Activated naive CD4-positive, alpha-beta T cell treated with anti-CD3 and anti-CD28 coated beads, Interleukin-2, amount 50 U/mL, for 72 hours (primary cell): ENCODE measurements around the gene PNPT1. TPM values are rescaled to one million over a fixed set of nuclear protein-coding genes. Genes with fewer than 3 reads are reported as not detected.
"Not testable (repeated sequence)": the region's sequence is repeated elsewhere in the genome, so short reads cannot be mapped to it uniquely, and the experiment has no call there.

Experiments
- ATAC-seq, 2 donors: fragments of 150-1000 bp; cut with Tn5 transposase; 2 replicates each; pipeline ENCODE4 v1.10.0; 2021; ENCODE audit warnings: mild to moderate bottlenecking in 2 of 2, moderate library complexity in 2 of 2
- DNase-seq, 2 donors: peaks; one replicate each; pipeline ENCODE4 v3.0.0; 2021 to 2022; ENCODE audit warnings: low spot score in 2 of 2
- H3K27ac Mint-ChIP-seq, 2 donors: one replicate each; pipeline ENCODE4 v1.8.0; 2022; ENCODE audit warnings: mild to moderate bottlenecking in 2 of 2, mixed read lengths in 2 of 2
- H3K36me3 Mint-ChIP-seq, 2 donors: one replicate each; pipeline ENCODE4 v1.8.0; 2022; ENCODE audit warnings: mixed read lengths in 2 of 2
- H3K9me3 Mint-ChIP-seq, 2 donors: one replicate each; pipeline ENCODE4 v1.8.0; 2022; ENCODE audit warnings: mixed read lengths in 2 of 2
- total RNA-seq, 2 donors: library from RNA; stranded (reverse); gene quantifications; one replicate each; pipeline ENCODE4 v1.2.3, GENCODE V29; 2022

PNPT1 gene
- total RNA-seq: 10 to 100 TPM; 33.2 to 48.5 TPM

DNA sequence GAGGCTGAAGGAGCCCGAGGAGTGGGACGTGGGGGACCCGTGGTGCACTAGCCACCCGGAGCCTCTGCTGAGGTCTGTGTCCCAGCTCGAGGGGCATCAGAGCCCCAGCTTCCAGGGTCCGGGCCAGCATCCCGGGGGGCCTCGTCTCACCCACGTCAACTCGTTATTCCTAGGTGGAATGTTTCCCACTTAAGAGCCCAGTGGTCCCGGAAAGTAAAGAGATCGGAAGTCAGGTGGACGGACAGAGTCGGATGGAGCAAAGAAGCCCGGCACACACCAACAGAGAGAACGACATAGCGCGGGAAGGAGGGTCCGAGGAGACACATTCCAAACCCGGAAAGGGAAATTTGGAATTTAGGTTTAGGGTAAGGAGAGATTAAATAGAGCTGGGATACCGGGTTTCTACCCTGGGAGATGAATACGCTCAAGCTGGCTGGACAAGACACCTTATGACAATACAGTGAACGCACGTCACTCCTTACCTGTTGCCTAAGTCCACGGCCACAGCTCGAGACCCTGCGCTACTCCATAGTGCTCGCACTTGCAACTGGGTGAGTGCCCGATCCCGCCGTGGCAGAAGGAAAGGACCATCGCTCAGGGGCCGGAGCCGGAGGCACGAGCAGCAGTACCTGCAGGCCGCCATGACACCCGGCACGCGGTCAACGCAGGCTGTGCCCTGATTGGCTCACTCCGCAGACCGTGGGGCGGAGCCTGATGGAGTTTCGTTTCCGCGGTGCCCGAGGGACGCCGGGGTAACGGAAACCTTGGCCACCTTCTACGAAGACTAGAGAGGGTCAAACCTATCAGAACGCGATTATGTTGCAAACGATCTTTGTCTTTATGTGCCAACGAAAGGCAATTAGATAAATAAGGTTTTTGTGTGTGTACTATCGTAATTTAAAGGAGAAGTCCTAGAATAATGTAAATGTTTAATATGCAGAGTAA is at the start of gene PNPT1:
PNPT1 (minus strand) TSS at position 664 of the 945 bp plus-strand sequence; CDS start at position 643, 21 bp downstream.
- ATAC-seq (peak; percentile 100), DNase-seq (peak; percentile 93)
- H3K27ac Mint-ChIP-seq: peak within 1 kb of the TSS; percentile 96 to 99
- no peaks in the 10 kb centered on the region for H3K9me3 Mint-ChIP-seq
- peaks cover 10 to 23% of the 10 kb centered on the region in 2 donors for H3K36me3 Mint-ChIP-seq

DNA sequence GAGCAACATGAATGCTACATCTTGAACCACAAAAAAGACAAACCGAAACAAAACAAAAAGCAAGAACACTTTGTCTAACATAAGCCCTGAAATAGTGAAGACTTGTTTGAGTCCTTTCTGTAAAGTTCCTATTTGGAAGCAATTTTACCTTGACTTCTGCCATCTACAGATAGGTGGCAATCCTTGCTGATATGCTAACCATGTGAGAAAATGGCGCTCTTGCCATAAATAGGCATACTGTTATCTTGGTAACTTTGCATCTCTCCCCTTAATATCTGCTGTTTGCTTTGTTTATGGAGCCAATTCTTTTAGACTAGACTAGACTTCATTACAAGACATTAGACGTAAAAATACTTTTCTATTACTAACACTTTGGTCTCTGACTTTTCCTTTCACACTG is 49.4 kb upstream of the PNPT1 start:
- no peak overlapping the region for H3K27ac Mint-ChIP-seq
- no peaks in the 10 kb centered on the region for H3K36me3 Mint-ChIP-seq
- DNase-seq (no peak), ATAC-seq (no peak)
- H3K9me3 Mint-ChIP-seq: no peaks in the 10 kb centered on the region

DNA sequence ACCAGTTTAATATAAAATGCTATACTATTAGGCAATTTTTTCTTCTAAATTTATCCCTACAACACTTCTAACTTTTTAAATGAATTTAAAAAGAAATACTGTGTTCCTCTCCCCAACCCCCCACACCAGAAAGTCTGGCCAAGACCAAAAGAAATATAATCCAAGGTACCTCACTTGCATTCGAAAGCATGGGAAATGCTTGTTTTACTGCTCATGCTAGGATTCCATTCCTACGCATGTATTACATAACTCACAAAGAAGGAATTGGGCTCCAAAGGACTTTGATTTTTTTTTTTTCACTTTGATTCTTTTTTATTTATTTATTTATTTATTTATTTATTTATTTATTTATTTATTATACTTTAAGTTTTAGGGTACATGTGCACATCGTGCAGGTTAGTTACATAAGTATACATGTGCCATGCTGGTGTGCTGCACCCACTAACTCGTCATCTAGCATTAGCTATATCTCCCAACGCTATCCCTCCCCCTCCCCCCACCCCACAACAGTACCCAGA is 42.4 kb upstream of the PNPT1 start:
- ATAC-seq, H3K27ac Mint-ChIP-seq, DNase-seq, H3K36me3 Mint-ChIP-seq, H3K9me3 Mint-ChIP-seq: not testable (repeated sequence)

DNA sequence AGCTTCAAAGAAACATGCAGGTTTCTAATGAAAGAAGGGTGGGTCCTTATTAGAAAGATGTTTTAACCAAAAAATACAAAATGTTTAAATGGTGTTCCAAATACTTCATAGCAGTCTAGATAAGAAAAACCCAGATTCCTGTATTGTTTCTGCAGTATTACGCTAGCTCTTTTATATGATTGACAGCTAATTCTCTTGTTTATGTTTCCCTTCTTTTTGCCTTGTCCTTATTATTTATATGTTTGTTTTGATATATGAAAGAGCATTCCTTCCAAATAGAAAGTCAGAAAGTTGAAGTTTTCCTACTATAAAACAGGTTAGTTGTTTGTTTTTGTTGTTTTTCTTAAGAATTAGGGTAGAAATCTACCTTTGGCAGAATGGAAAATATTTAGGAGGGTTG is 41.1 kb upstream of the PNPT1 start:
- Mint-ChIP-seq H3K9me3 (no peaks in the 10 kb centered on the region), H3K27ac (no peak overlapping the region), H3K36me3 (no peaks in the 10 kb centered on the region)
- no peak for ATAC-seq
- no peak for DNase-seq

DNA sequence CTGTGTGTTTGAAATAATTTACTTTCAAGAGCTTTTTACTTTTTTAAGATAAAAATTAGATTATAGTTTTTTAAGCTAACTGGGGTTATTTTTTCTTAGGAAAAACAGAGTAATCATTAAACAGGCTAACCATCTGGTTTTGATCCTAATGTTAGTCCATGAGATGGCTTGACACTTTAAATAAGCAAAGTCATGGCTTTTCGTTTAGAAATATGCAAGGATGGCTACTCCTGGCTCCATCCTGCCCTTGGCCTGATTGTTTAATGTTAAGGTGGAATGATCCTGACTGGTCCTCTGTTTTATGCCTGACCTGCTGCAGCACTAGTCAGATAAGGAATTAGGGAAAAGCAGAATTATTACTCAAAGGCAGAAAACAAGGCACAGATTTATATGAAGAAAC is 39.7 kb upstream of the PNPT1 start:
- Mint-ChIP-seq H3K9me3 (no peaks in the 10 kb centered on the region), H3K27ac (no peak overlapping the region), H3K36me3 (no peaks in the 10 kb centered on the region)
- DNase-seq (no peak), ATAC-seq (no peak)

DNA sequence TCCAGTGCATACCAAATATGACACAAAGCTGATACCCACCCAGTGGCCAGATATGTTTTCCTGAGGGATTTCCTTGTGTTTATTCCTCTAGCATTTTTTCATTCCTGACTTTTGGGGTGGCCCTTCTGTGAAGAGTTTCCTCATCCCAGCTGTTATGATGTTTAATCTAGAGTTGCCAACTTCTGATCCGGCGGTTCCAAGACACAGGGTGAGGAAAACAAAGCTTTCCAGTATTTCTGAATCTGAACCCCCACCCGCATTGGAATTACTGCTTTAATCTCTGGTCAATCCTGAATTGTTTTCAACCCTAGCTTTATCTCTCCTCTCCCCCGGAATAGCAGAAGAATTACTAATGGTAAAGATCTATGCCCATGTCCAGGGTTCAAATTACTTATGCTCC is 39.2 kb upstream of the PNPT1 start:
- ATAC-seq (no peak), DNase-seq (no peak)
- Mint-ChIP-seq H3K27ac (no peak overlapping the region), H3K36me3 (no peaks in the 10 kb centered on the region), H3K9me3 (no peaks in the 10 kb centered on the region)

DNA sequence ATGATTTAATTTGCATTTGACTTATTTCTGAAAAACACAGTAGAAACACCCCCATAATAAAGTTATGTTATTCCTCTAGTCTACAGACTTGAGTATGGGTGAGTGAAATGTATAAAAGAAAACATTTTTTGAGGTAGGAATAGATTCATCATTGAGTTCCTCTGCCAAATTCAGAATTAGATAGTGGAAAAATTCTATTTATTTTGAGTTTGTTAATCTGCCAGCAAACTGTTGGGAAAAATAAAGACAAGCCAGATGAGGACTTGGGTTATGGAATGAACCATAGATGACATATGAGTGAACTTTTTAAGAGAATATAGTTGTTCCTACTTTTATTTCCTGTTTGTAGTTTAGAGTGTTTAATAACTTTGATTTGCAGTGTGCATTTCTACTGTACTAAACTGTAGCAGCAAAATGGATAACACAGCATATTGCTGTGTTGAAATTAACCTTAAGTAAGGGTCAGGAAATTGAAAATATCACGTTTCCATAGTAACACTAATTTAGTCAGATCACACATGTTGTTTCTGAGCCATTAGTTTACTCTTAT is 35.6 kb upstream of the PNPT1 start:
- H3K36me3 Mint-ChIP-seq: no peaks in the 10 kb centered on the region
- DNase-seq (no peak), ATAC-seq (no peak)
- H3K27ac Mint-ChIP-seq: no peak overlapping the region
- H3K9me3 Mint-ChIP-seq: no peaks in the 10 kb centered on the region

DNA sequence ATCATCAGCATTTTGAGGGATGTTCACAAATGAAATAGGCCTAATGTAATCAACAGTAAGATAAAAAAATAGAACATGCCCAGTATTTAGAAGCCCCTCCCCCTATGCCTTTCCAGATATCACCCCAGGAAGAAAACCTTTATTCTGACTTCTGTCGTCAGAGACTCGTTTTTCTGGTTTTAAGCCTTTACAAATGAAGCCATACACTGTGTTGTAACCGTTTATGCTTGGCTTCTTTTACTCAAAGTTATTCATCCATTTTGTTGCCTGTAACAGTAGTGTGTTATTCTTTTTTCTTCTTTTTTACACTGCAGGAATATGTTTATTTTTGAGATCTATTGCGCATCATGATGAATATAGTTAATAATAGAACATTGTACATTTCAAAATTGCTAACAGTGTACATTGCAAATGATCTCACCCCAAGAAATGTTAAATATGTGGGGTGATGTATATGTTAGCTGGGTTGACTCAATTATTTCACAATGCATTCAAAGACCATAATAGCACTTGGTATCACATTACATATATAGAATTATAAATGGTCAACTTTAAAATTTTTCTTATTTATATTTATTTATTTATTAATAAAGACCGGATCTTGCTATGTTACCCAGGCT is 28.1 kb upstream of the PNPT1 start:
- Mint-ChIP-seq H3K9me3 (no peaks in the 10 kb centered on the region), H3K27ac (no peak overlapping the region), H3K36me3 (no peaks in the 10 kb centered on the region)
- ATAC-seq (no peak), DNase-seq (no peak)

DNA sequence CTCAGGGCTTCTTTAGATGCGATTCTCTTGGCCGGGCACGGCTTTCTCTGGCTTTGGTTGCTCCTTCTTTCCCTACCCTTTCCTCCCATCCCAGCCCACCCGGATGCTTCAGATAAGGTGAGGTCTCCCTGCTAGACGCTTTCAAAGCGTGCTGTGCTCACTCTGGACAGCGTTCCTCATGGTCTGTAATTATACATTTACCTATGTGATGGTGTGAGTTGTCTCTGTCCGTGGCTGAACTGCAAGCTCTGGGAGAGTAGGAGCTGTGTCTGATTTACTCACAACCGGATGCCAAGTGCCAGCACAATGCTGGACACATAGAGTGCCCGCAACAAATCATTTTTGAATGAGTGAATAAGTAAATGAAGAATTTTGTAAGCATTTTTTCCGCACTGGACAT is 26.8 kb upstream of the PNPT1 start:
- Mint-ChIP-seq H3K9me3 (no peaks in the 10 kb centered on the region), H3K27ac (no peak overlapping the region), H3K36me3 (no peaks in the 10 kb centered on the region)
- ATAC-seq (no peak), DNase-seq (no peak)

DNA sequence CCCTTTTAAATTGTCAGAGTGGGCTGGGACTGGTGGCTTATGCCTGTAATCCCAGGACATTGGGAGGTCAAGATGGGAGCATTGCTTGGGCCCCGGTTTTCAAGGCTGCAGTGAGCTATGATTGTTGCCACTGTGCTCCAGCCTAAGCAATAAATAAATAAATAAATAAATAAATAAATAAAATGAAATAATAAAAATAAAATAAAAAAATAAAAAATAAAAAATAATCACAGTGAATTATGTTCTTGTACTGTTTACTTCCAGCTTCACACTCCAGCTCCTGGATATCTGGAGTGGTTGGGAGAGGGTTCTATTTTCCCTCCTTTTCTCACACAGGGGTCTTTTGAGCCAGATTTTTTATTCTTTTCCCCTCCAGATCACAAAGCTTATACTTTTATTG is 26.2 kb upstream of the PNPT1 start:
- ATAC-seq (no peak), DNase-seq (no peak)
- no peaks in the 10 kb centered on the region for H3K36me3 Mint-ChIP-seq
- no peaks in the 10 kb centered on the region for H3K9me3 Mint-ChIP-seq
- H3K27ac Mint-ChIP-seq: no peak overlapping the region

DNA sequence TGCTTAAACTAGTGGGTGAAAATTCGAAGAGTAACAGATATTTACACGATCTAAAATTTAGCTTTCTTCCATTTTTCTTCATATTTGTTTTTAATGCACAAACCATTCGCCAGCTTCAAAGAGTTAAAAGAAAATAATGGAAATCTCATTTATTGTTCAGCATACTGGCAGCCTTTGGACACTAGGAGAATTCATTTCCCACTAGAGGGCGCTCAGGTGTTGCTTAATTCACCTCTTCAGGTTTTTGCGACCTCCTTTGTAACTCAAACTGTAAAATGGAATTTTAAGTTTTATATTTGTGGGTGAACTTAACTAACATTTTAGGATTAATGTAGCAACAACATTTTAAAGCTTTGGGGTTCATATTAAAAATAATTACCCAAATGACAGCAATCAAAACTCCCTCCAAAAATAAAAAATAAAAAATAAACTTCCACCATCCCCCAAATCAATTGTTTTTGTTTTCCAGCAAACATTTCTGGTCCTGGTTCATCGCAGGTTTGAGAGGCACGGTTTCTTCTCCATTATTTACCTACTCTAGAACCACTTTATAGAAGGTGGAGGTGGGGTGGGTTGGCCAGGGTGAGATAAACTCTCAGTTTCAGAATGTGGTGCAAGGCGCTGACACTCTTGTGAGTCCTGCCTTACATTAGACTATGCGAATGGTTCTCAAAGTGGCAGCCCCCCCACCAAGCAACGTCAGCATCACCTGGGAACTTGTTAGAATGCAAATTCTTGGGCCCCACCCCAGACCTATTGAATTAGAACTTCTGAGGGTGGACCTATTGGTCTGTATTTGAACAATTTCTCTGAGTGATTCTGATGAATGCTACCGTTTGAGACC is 24.7 kb upstream of the PNPT1 start:
- DNase-seq (peak in 1 of 2 donors; percentile 66), ATAC-seq (peak in 1 of 2 donors; percentile 60)
- Mint-ChIP-seq H3K27ac (no peak overlapping the region), H3K36me3 (no peaks in the 10 kb centered on the region), H3K9me3 (no peaks in the 10 kb centered on the region)

DNA sequence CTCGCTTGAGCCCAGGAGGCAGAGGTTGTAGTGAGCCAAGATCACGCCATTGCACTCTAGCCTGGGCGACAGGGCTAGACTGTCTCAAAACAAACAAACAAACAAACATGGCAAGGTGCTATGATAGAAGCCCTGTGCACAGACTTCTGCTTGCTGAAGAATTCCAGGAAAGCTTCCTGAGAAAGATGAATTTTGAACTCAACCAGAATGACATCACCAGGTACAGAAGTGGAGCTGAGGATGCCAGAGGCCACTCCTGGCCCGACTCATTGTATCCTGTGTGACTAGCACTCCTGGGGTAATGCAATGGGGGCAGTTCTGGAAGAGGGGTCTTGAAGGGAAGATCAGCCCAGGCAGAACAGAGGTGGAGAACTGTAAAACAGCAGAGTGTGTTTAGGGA is 22.0 kb upstream of the PNPT1 start:
- ATAC-seq (no peak), DNase-seq (no peak)
- H3K27ac Mint-ChIP-seq: no peak overlapping the region
- H3K9me3 Mint-ChIP-seq: no peaks in the 10 kb centered on the region
- H3K36me3 Mint-ChIP-seq: no peaks in the 10 kb centered on the region

DNA sequence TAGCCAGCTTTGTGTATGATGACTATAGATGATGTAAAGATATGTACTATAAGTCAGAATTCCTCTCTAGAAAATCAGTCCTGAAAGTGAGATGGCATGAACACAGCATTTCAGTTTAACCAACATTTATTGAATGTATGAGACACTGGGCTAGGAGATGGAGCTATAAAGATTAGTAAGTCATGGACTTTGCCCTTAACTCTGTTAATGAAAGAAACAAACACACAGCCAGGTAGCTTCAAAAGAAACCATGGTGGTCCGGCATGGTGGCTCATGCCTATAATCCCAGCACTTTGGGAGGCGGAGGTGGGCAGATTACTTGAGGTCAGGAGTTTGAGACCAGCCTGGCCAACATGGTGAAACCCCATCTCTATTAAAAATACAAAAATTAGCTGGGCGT is 21.5 kb upstream of the PNPT1 start:
- H3K27ac Mint-ChIP-seq, H3K9me3 Mint-ChIP-seq, ATAC-seq, H3K36me3 Mint-ChIP-seq, DNase-seq: not testable (repeated sequence)

DNA sequence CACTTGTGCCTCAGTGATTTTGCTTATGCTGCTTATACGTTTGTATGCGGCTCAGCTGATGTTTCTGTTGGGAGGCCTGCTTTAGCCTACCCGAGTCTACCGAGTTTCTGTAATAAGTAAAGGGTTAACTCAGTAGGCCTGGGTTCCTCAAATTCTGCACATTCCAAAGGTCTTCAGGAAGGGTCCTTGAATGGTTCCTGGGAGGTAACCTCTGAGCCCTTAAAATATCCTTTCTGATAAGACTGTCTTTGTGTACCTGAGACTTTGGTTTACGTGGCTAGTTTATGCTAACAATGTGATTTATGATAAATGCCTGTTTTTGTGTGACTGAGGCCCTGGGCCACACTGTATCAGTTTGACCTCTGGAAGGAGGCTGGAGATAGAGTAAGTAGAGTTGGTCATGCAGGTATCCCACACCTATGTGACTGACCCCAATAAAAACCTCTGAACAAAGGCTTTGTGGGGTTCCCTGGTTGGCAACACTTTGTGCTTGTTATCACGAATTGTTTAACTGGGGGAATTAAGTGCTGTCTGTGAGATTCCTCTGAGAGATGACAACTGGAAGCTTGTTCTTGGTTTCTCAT is 18.9 kb upstream of the PNPT1 start:
- Mint-ChIP-seq H3K27ac (no peak overlapping the region), H3K9me3 (no peaks in the 10 kb centered on the region), H3K36me3 (no peaks in the 10 kb centered on the region)
- ATAC-seq: no peak
- DNase-seq: no peak

DNA sequence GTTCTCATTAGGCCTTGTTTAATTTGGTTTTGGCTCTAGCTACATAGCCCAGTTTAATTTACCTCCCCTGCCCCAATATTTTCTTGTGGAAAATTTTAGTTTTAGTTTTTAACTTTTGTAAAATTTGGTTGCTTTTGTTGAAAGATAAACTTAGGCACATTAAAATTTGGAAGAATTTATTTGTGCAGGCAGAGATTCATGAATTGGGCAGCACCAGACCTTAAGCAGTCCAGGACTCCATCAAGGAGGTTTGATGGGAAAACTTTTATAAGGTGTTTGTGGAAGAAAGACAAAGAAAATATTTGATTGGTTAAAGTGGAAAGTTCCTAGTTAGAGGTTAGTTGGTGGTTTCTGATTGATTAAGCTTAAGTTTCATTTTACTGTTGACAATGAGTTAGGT is 16.4 kb upstream of the PNPT1 start:
- no peaks in the 10 kb centered on the region for H3K36me3 Mint-ChIP-seq
- no peaks in the 10 kb centered on the region for H3K9me3 Mint-ChIP-seq
- ATAC-seq (no peak), DNase-seq (no peak)
- H3K27ac Mint-ChIP-seq: no peak overlapping the region

DNA sequence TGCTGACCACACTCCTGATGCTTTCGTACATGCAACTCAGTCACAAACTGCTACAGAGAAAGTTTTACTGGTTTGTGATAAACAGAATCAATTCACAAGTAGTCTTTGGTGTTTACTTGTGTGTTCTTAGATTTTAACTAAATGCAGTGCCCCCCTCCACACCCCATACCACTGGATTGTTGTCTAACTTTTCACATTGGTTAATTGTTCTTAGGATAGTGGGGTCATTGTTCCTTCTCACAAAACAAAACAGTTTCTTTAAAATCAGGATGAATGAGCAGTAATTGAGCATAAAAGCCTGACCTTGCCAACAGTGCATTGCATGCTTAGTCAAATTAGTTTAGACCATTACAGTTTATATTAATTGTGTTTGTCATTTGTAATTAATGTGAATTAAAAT is 14.1 kb upstream of the PNPT1 start:
- no peak overlapping the region for H3K27ac Mint-ChIP-seq
- H3K9me3 Mint-ChIP-seq: no peaks in the 10 kb centered on the region
- DNase-seq: no peak
- H3K36me3 Mint-ChIP-seq: no peaks in the 10 kb centered on the region
- ATAC-seq: no peak
